ENCODE results near the gene SPACA4. TPM values are rescaled to one million over a fixed set of nuclear protein-coding genes. Genes with fewer than 3 reads are reported as not detected.

Gene SPACA4
- total and polyA plus RNA-seq, 10 of the 15 experiments (the other 5 are each of a cell fraction or from before 2014, with no cell fraction given), result not detected

DNA sequence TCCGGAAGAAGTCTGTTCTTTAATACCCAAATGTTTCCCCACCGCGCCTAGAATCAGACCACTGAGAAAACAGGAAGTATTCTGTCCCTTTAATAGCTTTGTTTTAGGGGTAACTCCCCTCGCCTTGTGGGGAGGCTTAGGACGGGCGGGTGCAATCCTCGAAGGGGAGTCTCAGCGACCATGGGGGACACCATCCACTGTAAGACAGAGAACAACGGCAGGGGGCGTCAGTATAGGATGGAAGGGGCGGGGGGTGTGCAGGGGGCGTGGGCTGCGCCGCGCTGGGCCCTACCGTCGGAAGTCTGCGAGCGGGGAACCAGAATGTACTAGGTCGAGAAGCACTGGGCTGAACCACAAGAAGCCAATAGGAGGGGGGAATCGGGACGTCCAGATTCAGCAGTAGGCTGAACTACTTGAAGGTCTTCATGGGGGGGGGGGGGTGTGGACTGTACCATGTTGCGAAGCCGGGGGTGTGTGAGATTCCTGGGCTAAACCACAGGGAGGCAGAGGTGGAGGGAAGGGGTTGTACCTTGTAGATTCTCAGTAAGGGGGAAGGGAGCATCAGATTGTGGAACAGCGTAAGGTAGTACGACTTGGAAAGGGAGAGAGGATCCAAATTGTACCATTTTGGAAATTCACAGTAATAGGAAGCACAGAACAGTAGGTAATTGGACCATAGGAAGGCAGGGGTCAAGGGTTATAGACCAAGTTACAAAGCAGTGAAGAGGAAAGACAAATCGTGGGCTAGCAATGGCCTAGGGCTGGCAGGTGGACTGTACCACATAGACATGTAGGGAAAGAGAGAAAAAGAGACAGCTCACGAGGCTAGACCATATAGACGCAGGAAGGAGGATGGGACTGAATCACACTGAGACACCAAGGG, 31.6 kb downstream of the SPACA4 start (continued):
- TF ChIP-seq YBX1 (IDR thresholded peaks at IDR 0.05) (no peak), ETV6 (conservative IDR thresholded peaks at IDR 0.05 in 1 of 2, IDR thresholded peaks at IDR 0.05 in 1 of 2; ENCODE audit: borderline replicate concordance in 1 of 2, low read depth in 1 of 2) (no peak), HDGF (IDR thresholded peaks at IDR 0.05) (peak; percentile 93), FOS (IDR thresholded peaks at IDR 0.05; ENCODE audit: borderline replicate concordance, extremely low read depth, insufficient read length) (no peak), GABPA (IDR thresholded peaks at IDR 0.05; ENCODE audit: low read depth) (no peak), IKZF1 (conservative IDR thresholded peaks at IDR 0.05) (peak; percentile 60; the same call in 1 of the 2 replicates), CBX5 (IDR thresholded peaks at IDR 0.05; ENCODE audit: low read depth) (no peak)
- TF ChIP-seq, protein P1, sequence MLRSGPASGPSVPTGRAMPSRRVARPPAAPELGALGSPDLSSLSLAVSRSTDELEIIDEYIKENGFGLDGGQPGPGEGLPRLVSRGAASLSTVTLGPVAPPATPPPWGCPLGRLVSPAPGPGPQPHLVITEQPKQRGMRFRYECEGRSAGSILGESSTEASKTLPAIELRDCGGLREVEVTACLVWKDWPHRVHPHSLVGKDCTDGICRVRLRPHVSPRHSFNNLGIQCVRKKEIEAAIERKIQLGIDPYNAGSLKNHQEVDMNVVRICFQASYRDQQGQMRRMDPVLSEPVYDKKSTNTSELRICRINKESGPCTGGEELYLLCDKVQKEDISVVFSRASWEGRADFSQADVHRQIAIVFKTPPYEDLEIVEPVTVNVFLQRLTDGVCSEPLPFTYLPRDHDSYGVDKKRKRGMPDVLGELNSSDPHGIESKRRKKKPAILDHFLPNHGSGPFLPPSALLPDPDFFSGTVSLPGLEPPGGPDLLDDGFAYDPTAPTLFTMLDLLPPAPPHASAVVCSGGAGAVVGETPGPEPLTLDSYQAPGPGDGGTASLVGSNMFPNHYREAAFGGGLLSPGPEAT (IDR thresholded peaks at IDR 0.05; ENCODE audit: low read depth), result peak; percentile 61

DNA sequence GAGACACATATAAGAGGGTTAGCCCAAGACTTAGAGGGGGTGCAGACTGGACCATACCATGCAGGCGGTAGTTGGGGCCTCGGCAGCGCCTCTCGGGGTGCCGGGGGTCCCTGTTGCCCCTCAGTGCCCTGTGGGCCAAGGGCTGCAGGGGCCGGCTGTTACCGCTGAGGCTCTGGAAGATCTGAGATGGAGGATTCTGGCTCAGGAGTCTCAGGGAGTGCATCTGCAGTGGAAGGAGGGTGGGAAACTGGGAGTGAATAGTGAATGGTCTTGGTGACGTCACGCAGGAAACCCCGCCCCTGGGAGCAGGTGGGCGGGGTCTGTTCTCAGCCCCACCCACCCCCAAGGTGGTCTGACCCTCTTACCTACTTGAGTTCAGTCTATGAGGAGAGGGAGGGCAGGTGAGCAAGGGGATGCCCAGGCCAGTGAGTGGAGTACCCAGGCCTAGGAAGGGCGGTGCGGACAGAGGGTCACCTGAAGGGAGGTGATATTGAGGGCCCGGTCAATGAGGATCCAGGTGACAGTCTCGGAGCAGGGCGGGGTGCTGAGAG, 32.4 kb downstream of the SPACA4 start:
- Histone ChIP-seq H3K79me2 (ENCODE audit: control insufficient read depth, insufficient read depth, low read length) (peaks cover 3% of the 10 kb centered on the region), H3K4me1 (ENCODE audit: control insufficient read depth, insufficient read depth, low read length) (peaks cover 18% of the 10 kb centered on the region), H3K27ac (ENCODE audit: control insufficient read depth, insufficient read depth) (peak overlapping the region; percentile 93), H2AFZ (ENCODE audit: control insufficient read depth, low read depth, low read length) (peak overlapping the region; percentile 97), H3K9ac (ENCODE audit: control insufficient read depth, insufficient read depth, low read length) (peak overlapping the region; percentile 72; the same call in 1 of the 2 replicates), H3K4me2 (ENCODE audit: control insufficient read depth, insufficient read depth) (peak overlapping the region; percentile 91), H3K9me3 (replicated peaks; ENCODE audit: control insufficient read depth, insufficient read depth, low read length) (no peaks in the 10 kb centered on the region), H4K20me1 (ENCODE audit: control insufficient read depth, insufficient read depth) (no peaks in the 10 kb centered on the region), H3K4me3 (no peak overlapping the region), H3K27me3 (replicated peaks in 1 of 2; ENCODE audit: control insufficient read depth in 2 of 2, insufficient read depth in 2 of 2, low read length in 1 of 2) (no peaks in the 10 kb centered on the region), H3K36me3 (ENCODE audit: control insufficient read depth in 2 of 2, insufficient read depth in 2 of 2, low read length in 1 of 2) (no peaks in the 10 kb centered on the region)
- TF ChIP-seq CREM (IDR thresholded peaks at IDR 0.05; ENCODE audit: low read depth) (peak; percentile 27; the same call in 1 of the 2 replicates), DPF2 (IDR thresholded peaks at IDR 0.05) (0 out of 2 replicates have a peak, but pooled peaks have one; percentile 12), CREB1 (IDR thresholded peaks at IDR 0.05; ENCODE audit: low read depth) (0 out of 2 replicates have a peak, but pooled peaks have one; percentile 53), SP1 (IDR thresholded peaks at IDR 0.05; ENCODE audit: low read depth, low read length) (no peak), SKIL (IDR thresholded peaks at IDR 0.05; ENCODE audit: low read depth, poor library complexity, severe bottlenecking) (no peak)
- intact Hi-C loops (cut with micrococcal nuclease; ENCODE audit: unreplicated experiment), result loop anchor here (10.0 kb wide), 1 partner anchor 326 kb away; the partner anchor contains the start of gene FTL
- DNase-seq (ENCODE audit: low read depth, low spot score), result no peak
- POLR2A ChIA-PET, result interaction anchor here (0.6 to 1.7 kb wide), 2 partner anchors 19 to 20 kb away, joined by 3 to 5 read pairs; partner anchors contain the start of genes RPL18 and SPHK2
- WGBS (ENCODE audit: insufficient coverage, insufficient replicate concordance, low lambda C conversion rate, missing lambda C conversion rate), result 84% methylated on average over 14 of the region's 16 CpGs
- ATAC-seq, result no peak
- in situ Hi-C loops (cut with MboI), result loop anchor here (25.0 kb wide), 1 partner anchor 1248 kb away; the partner anchor contains the start of genes AKT1S1, IL4I1 and TBC1D17
- no TSS peak for BruUV-seq (replicated peaks)
- SMC1A ChIA-PET (ENCODE audit: uncharacterized antibody, unreplicated experiment), result no interaction called here
- RAD21 ChIA-PET (ENCODE audit: unreplicated experiment), result no interaction called here
- no peak for FAIRE-seq
- CTCF ChIA-PET, result interaction anchor here (1.1 to 1.2 kb wide), 2 partner anchors 36 to 156 kb away, joined by 3 read pairs; no protein-coding TSS in a partner anchor

Measured in GM12878 (cell line).